Ovary (tissue), 3 donors: ENCODE data around the gene UBE2J1.

Experiments used
- EP300 ChIP-seq: sonication (generic); formaldehyde crosslinking; IDR thresholded peaks from one replicate; pipeline ENCODE4 v1.6.1; 2017; ENCODE audit warnings: antibody characterized with exemption
- POLR2A ChIP-seq: fragments of 450-650 bp; IDR thresholded peaks from one replicate; pipeline ENCODE4 v1.6.1; 2017; ENCODE audit warnings: antibody characterized with exemption, mild to moderate bottlenecking, moderate library complexity
- TF ChIP-seq, protein P1 (sequence below), 3 donors: fragments of 450-650 bp in 2 of 3; fragments of 200-600 bp in 1 of 3; IDR thresholded peaks; one replicate each; pipeline versions ENCODE4 v1.5.1 to v1.8.0; 2016 to 2022; ENCODE audit warnings: antibody characterized with exemption in 3 of 3, mild to moderate bottlenecking in 1 of 3
- donor health status: DM: no; HTN: no; CAD: no.

DNA sequence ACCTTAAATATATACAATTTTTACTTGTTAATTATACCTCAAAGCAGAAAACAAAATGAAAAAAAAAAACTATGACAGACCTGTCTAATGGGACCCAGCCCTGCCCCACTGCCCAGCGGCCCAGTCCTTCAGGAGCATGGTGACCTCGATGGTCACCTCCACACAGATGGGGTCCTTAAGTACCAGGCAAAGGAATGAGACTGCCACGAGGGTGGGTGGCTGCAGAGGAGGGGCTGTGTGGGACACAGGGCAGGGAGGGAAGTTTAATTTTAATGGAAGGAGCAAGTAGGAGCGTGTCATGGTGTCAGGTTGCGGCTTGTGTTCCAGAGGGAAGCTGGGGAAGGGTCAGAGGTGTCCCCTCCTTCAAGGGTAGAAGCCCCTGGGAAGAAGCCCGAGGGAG is 66.0 kb downstream of the UBE2J1 start:
- TF ChIP-seq, protein P1, sequence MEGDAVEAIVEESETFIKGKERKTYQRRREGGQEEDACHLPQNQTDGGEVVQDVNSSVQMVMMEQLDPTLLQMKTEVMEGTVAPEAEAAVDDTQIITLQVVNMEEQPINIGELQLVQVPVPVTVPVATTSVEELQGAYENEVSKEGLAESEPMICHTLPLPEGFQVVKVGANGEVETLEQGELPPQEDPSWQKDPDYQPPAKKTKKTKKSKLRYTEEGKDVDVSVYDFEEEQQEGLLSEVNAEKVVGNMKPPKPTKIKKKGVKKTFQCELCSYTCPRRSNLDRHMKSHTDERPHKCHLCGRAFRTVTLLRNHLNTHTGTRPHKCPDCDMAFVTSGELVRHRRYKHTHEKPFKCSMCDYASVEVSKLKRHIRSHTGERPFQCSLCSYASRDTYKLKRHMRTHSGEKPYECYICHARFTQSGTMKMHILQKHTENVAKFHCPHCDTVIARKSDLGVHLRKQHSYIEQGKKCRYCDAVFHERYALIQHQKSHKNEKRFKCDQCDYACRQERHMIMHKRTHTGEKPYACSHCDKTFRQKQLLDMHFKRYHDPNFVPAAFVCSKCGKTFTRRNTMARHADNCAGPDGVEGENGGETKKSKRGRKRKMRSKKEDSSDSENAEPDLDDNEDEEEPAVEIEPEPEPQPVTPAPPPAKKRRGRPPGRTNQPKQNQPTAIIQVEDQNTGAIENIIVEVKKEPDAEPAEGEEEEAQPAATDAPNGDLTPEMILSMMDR (IDR thresholded peaks at IDR 0.05): no peak
- TF ChIP-seq POLR2A (no peak), EP300 (no peak)
